ENCODE results near the gene TSSK6. TPM values are rescaled to one million over a fixed set of nuclear protein-coding genes. Genes with fewer than 3 reads are reported as not detected.

TSSK6 gene
- polyA plus RNA-seq, 1 donor from 2014 or later = 4.6 TPM

DNA sequence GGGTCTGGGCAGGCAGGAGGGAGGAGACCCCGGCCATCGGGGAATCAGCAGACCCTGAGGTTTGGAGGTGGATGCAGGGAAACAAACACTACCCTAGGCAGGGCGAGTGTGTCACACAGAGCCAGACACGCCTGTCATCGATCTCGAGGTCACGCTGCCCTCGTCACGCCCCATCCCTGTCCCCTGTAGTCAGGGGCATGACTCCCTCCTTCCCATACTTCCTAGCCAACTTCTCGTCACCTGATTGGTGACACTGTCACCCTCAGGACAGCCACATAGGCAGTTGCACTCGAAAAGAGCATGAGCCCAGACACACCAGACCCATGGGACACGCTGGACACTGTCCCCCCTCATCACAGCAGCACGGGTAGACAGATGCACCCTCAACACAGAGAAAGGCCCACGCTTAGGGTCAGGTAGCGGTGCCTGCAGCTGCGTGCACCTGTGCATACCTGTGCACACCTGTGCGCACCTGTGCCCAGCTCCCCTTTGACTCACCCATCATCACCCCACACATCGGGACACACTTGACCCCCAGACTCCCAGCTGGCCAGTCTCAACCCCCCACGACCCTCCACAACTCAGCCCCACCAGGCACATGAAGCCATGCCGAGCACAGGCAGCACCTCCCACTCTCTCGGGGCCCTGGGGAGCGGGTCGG lies 34.6 kb upstream of the TSSK6 start:
- Mint-ChIP-seq H3K9me3 (peaks cover 0 to 3% (median 0%) of the 10 kb centered on the region in 3 donors), H3K4me3 (no peak overlapping the region), H3K27ac (no peak overlapping the region), H3K36me3 (no peaks in the 10 kb centered on the region), H3K4me1 (peaks cover 0 to 2% (median 0%) of the 10 kb centered on the region in 3 donors), H3K27me3 (peaks cover 5% of the 10 kb centered on the region)

DNA sequence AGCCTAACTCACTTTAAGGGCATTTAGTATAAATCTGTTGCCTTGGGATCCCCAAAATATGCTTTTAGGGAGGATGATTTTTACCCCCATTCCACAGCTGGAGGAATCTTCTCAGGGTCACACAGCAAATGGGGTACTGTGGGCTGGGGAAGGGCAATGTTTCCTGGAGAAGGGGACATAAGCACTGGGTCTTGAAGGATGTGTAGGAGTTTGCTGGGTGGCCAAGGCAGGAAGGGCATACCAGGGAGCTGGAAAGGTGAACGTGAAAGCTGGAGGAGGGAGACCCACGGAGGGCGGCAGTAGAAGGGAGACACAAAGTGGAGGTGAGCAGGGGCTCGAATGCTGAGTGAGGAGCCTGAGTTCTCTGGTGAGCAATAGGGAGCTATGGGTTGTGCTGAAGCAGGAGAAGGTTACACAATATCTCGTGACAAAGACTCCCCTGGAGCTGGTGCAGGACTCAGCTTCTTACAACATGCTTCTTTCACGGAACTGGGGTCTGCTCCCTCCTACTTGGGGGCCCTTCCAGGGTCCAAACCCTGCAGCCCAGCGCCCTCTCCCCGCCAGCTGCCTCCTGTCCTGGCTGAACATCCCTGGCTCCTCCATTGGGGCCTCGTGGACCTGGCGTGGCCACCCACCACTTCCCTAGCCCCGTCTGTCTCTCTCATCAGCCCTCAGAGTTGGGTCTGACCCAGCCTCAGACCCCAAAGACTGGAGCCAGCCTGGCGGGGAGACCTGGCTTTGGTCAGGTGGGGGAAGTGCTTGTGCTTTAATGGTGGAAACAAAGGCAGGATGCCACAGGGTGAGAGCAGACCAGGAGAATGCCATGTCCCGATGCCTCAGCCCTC lies 33.8 kb upstream of the TSSK6 start:
- H3K4me1 Mint-ChIP-seq = no peaks in the 10 kb centered on the region
- no peak overlapping the region for H3K27ac Mint-ChIP-seq
- H3K9me3 Mint-ChIP-seq = peaks cover 0 to 3% (median 0%) of the 10 kb centered on the region in 3 donors
- no peak overlapping the region for H3K4me3 Mint-ChIP-seq
- no peaks in the 10 kb centered on the region for H3K36me3 Mint-ChIP-seq
- H3K27me3 Mint-ChIP-seq = peaks cover 5% of the 10 kb centered on the region

DNA sequence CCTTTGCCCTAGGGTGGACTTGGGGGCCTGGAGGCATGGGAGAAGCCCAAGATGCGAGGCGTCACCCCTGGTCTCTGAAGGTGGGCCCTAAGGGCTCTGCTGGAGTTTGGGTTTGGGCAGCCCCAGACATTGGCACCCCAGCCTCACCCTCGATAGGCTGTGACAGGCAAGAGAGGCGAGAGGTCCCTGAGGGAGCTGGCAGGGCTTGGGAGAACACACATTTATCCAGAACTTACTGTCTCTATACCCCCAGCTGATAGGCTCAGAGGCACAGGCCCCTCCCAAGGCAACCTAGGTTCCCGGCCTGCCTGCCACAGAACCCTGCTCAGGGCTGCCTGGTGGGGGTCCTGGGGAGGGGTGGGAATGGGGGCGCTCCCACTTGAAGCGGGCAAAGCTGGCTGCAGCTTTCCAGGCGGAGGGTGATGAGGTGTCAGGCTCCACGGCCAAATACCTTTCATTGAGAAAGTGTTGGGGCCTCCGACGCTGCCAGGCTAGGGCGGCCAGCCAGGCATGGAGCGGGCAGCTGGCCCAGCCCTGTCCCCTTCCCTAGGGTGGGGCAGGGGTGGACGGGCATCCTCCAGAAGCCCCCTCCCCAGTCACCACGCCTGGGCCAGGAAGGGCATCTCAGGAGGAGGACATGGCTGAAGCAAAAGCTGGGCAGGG lies 32.5 kb upstream of the TSSK6 start:
- Mint-ChIP-seq H3K9me3 (peaks cover 0 to 3% (median 0%) of the 10 kb centered on the region in 3 donors), H3K36me3 (no peaks in the 10 kb centered on the region), H3K27me3 (peaks cover 5% of the 10 kb centered on the region)

DNA sequence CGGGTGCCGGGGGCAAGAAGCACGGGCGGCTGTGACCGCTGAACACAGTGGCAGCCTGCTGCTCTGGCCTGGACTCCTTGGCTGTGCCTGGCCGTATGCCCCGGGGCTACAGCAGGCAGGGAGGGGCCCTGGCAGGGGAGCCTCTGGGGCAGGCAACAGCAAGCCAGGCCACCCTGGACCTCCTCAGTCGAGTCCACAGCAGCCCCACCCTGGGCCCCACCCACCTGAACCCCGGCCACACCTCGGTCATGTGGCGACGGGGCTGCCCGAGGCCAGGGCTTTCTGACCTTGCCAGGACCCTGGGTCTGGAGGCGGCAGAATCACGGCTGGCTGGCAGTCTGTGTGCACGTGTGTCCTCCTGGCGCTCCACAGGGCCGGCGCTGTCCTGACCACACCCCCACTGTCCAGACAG lies 31.4 kb upstream of the TSSK6 start:
- Mint-ChIP-seq H3K36me3 (no peaks in the 10 kb centered on the region), H3K4me1 (no peaks in the 10 kb centered on the region), H3K4me3 (no peak overlapping the region), H3K9me3 (peaks cover 0 to 3% (median 0%) of the 10 kb centered on the region in 3 donors), H3K27ac (no peak overlapping the region), H3K27me3 (peaks cover 7% of the 10 kb centered on the region)

More for the DNA sequence above, 32.5 kb upstream of the TSSK6 start:
- Mint-ChIP-seq H3K4me1 (no peaks in the 10 kb centered on the region), H3K27ac (no peak overlapping the region), H3K4me3 (no peak overlapping the region)

DNA sequence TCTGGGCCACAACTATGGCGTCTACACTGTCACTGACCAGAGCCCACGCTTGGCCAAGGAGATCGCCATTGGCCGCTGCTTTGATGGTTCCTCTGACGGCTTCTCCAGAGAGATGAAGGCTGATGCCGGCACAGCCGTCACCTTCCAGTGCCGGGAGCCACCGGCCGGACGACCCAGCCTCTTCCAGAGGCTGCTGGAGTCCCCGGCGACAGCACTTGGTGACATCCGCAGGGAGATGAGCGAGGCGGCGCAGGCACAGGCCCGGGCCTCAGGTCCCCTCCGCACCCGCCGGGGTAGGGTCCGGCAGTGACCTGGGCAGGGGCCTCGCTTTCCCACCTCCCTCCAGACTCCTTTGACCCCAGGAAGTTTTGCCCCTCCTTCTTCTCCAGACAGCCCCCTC lies 30.4 kb upstream of the TSSK6 start:
- H3K27me3 Mint-ChIP-seq = peaks cover 12% of the 10 kb centered on the region
- H3K4me3 Mint-ChIP-seq = no peak overlapping the region
- H3K9me3 Mint-ChIP-seq = no peaks in the 10 kb centered on the region
- no peak overlapping the region for H3K27ac Mint-ChIP-seq
- no peaks in the 10 kb centered on the region for H3K36me3 Mint-ChIP-seq
- H3K4me1 Mint-ChIP-seq = no peaks in the 10 kb centered on the region

DNA sequence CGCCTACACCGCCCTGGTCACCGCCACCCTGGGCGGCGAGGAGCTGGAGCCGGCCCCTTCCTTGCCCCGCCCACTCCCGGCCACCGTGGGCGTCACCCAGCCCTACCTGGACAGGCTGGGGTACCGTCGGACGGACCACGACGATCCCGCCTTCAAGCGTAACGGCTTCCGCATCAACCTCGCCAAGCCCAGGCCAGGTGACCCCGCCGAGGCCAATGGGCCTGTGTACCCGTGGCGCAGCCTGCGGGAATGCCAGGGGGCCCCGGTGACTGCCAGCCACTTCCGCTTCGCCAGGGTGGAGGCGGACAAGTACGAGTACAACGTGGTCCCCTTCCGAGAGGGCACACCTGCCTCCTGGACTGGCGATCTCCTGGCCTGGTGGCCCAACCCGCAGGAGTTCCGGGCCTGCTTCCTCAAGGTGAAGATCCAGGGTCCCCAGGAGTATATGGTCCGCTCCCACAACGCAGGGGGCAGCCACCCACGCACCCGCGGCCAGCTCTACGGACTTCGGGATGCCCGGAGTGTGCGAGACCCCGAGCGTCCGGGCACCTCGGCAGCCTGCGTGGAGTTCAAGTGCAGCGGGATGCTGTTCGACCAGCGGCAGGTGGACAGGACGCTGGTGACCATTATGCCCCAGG lies 29.7 kb upstream of the TSSK6 start:
- Mint-ChIP-seq H3K4me3 (no peak overlapping the region), H3K9me3 (no peaks in the 10 kb centered on the region), H3K4me1 (no peaks in the 10 kb centered on the region), H3K27me3 (peaks cover 14% of the 10 kb centered on the region), H3K36me3 (no peaks in the 10 kb centered on the region), H3K27ac (no peak overlapping the region)

DNA sequence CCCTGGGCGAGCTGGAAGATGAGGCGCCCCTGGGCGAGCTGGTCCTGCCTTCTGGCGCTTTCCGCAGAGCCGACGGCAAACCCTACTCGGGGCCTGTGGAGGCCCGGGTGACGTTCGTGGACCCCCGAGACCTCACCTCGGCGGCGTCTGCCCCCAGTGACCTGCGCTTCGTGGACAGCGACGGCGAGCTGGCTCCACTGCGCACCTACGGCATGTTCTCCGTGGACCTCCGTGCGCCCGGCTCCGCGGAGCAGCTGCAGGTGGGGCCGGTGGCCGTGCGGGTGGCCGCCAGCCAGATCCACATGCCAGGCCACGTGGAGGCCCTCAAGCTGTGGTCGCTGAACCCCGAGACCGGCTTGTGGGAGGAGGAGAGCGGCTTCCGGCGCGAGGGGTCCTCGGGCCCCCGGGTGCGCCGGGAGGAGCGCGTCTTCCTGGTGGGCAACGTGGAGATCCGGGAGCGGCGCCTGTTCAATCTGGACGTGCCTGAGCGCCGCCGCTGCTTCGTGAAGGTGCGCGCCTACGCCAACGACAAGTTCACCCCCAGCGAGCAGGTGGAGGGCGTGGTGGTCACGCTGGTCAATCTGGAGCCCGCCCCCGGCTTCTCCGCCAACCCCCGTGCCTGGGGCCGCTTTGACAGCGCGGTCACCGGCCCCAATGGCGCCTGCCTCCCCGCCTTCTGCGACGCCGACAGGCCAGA lies 29.1 kb upstream of the TSSK6 start:
- Mint-ChIP-seq H3K4me1 (no peaks in the 10 kb centered on the region), H3K27ac (no peak overlapping the region)

DNA sequence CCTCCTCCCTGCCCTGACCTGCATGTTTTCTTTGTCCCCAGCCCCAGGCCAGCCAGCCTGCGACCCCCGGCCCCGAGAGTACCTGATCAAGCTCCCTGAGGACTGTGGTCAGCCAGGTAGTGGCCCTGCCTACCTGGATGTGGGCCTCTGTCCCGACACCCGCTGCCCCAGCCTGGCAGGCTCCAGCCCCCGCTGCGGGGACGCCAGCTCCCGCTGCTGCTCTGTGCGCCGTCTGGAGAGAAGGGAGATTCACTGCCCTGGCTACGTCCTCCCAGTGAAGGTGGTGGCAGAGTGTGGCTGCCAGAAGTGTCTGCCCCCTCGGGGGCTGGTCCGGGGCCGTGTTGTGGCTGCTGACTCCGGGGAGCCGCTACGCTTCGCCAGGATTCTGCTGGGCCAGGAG lies 28.3 kb upstream of the TSSK6 start:
- Mint-ChIP-seq H3K9me3 (no peaks in the 10 kb centered on the region), H3K27ac (no peak overlapping the region), H3K4me3 (no peak overlapping the region), H3K27me3 (peaks cover 17% of the 10 kb centered on the region), H3K36me3 (no peaks in the 10 kb centered on the region), H3K4me1 (peaks cover 4% of the 10 kb centered on the region in 3 donors)

More for the DNA sequence above, 29.1 kb upstream of the TSSK6 start:
- Mint-ChIP-seq H3K36me3 (no peaks in the 10 kb centered on the region), H3K4me3 (no peak overlapping the region), H3K9me3 (no peaks in the 10 kb centered on the region), H3K27me3 (peaks cover 14% of the 10 kb centered on the region)

DNA sequence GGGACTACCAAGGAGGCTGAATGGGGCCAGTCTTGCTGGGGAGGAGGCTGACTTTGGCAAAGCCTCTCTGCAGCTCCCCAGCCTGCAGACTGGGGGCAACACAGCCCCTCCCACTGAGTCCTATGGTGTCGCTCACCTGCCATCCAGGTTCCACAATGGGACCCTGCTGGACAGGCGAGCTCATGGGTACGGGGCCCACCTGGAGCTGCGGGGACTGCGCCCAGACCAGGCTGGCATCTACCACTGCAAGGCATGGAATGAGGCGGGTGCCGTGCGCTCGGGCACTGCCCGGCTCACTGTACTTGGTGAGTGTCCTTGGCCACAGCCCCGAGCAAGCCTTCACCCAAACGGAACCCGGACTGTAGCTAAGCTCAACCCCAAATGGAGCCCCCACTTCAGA lies 27.8 kb upstream of the TSSK6 start:
- H3K36me3 Mint-ChIP-seq = no peaks in the 10 kb centered on the region
- H3K4me1 Mint-ChIP-seq = peaks cover 6% of the 10 kb centered on the region in 3 donors
- H3K9me3 Mint-ChIP-seq = no peaks in the 10 kb centered on the region
- H3K27ac Mint-ChIP-seq = no peak overlapping the region
- peaks cover 19% of the 10 kb centered on the region for H3K27me3 Mint-ChIP-seq
- no peak overlapping the region for H3K4me3 Mint-ChIP-seq

DNA sequence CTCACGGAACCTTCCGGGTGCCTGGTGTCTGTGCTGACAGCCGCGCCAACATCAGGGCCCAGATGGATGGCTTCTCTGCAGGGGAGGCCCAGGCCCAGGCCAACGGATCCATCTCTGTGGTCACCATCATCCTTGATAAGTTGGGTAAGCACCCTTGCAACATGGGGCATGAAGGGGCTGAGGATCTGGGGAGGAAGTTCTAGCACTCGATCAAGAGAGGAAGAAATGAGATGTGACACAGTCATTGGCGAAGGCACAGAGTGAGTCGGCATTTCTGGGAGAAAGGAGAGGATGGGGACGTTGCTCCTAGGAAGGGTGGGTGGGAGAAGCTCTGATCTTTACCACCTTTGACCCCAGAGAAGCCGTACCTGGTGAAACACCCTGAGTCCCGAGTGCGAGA lies 27.2 kb upstream of the TSSK6 start:
- Mint-ChIP-seq H3K36me3 (no peaks in the 10 kb centered on the region), H3K27me3 (peaks cover 19% of the 10 kb centered on the region), H3K4me3 (no peak overlapping the region), H3K9me3 (no peaks in the 10 kb centered on the region), H3K4me1 (peaks cover 6 to 9% (median 8%) of the 10 kb centered on the region in 3 donors), H3K27ac (no peak overlapping the region)

DNA sequence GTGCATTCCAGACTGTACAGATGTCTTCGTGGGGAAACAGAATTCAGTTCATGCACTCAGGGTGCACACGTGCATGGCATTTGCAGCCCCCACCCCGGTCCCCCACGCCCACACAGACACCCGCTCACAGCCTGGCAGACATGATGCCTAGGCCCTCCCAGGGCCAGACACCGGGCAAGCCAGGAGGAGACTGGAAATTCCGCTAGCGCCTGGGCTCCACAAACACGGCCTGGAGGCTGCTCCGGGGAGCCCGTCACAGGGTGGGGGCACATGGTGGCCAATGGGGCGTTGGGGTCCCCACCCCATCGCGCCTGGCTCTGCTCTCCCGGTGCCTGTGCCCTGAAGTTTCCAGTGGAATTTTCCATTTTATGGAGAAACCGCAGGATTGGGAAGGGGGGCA lies 26.3 kb upstream of the TSSK6 start:
- no peak overlapping the region for H3K27ac Mint-ChIP-seq
- peak overlapping the region in 2 of 4 donors; percentile 5 to 81 for H3K4me3 Mint-ChIP-seq
- no peaks in the 10 kb centered on the region for H3K9me3 Mint-ChIP-seq
- H3K4me1 Mint-ChIP-seq = peaks cover 6 to 9% (median 8%) of the 10 kb centered on the region in 3 donors
- H3K36me3 Mint-ChIP-seq = no peaks in the 10 kb centered on the region
- peaks cover 19% of the 10 kb centered on the region for H3K27me3 Mint-ChIP-seq

DNA sequence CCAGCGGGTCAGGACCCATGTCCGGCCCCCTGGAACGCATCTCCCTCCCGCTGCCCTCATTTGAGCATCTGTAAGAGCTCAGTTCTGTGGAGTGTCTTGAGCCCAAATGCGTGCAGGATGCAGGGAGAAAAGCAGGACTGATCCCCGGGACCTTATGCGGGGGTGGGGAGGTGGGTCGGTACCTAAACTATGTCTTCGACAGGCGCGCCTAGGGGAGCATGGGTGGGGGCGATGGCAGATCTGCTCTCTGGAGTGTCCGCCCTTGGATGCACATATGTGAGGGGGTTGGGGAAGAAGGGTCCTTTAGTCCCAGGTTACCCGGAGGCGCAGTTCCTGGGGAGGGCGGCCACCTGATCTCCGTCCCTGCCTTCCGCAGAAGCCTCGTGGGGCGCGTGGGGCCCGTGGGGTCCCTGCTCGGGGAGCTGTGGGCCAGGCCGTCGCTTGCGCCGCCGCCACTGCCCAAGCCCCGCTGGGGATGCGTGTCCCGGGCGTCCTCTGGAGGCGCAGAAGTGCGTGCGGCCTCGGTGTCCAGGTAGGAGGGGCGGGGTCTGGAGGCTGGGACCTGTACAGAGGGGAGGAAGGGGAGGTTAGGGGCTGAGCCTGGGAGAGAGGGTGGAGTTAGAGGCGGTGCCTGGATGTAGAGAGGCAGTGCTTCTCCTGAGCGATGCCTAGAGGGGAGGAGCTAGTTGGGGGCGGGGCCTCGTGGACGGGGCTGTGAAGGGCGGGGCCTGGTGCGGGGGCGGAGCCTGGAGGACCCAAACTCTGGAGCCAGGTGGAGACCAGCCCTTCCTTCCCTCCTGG lies 25.6 kb upstream of the TSSK6 start:
- Mint-ChIP-seq H3K9me3 (no peaks in the 10 kb centered on the region), H3K27ac (no peak overlapping the region), H3K4me3 (peak overlapping the region; percentile 53 to 91 (median 74)), H3K36me3 (no peaks in the 10 kb centered on the region), H3K27me3 (peaks cover 19% of the 10 kb centered on the region), H3K4me1 (peaks cover 6 to 9% (median 8%) of the 10 kb centered on the region in 3 donors)

DNA sequence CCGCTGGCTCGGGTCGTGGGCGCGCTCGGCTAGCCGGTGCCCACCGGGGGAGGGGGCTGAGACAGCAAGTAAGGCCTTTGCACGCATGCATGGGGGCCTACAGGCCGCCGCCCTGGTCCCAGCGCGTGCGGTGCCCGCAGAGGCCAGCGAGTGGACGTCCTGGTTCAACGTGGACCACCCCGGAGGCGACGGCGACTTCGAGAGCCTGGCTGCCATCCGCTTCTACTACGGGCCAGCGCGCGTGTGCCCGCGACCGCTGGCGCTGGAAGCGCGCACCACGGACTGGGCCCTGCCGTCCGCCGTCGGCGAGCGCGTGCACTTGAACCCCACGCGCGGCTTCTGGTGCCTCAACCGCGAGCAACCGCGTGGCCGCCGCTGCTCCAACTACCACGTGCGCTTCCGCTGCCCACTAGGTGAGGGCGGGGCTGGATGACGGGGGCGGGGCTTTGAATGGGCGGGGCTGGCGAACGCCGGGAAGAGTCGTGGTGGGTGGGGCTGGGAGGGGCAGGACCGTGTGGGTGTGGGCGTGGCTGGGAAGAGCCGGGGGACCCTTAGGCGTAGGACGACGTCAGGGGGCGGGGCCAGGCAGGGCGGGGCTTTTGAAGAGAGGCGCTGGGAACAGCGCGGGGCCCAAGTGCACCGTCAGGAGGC lies 24.8 kb upstream of the TSSK6 start:
- Mint-ChIP-seq H3K9me3 (no peaks in the 10 kb centered on the region), H3K4me1 (peaks cover 6 to 9% (median 8%) of the 10 kb centered on the region in 3 donors), H3K36me3 (no peaks in the 10 kb centered on the region), H3K27ac (no peak overlapping the region), H3K27me3 (peaks cover 19% of the 10 kb centered on the region), H3K4me3 (peak overlapping the region; percentile 53 to 91 (median 72))

All from IgD-negative memory B cell (primary cell).